CD14-positive monocyte (primary cell): ENCODE measurements around the gene AHI1. TPM values are rescaled to one million over a fixed set of nuclear protein-coding genes. Genes with fewer than 3 reads are reported as not detected.

ENCODE experiments used
- DNase-seq, 3 donors: peaks; one replicate each; pipeline ENCODE4 v3.0.0-alpha.2; 2011 to 2022
- H2AFZ ChIP-seq: 2 replicates; pipeline ENCODE4 v1.6.0; 2012; ENCODE audit warnings: mild to moderate bottlenecking, low read depth, low read length, inconsistent platforms; ENCODE audit not compliant: insufficient read depth, poor library complexity, severe bottlenecking
- H3K27ac ChIP-seq, 2 donors: 1 replicate in 1 of 2; 2 replicates in 1 of 2; pipeline ENCODE4 v1.5.1; 2012 to 2013; ENCODE audit warnings: low read length in 2 of 2, control low read depth in 1 of 2, inconsistent platforms in 1 of 2, low read depth in 1 of 2, mild to moderate bottlenecking in 1 of 2
- H3K27me3 ChIP-seq, 2 donors: one replicate each; pipeline versions ENCODE4 v1.6.0 to v1.6.1; 2011 to 2013; ENCODE audit warnings: low read length in 2 of 2; ENCODE audit not compliant: control insufficient read depth in 2 of 2, insufficient read depth in 2 of 2
- H3K36me3 ChIP-seq, 2 donors: replicated peaks in 1 of 2; 1 replicate in 1 of 2; 2 replicates in 1 of 2; pipeline versions ENCODE4 v1.5.1 to v1.6.1; 2012 to 2013; ENCODE audit warnings: low read length in 2 of 2, control low read depth in 1 of 2, inconsistent platforms in 1 of 2, mild to moderate bottlenecking in 1 of 2; ENCODE audit not compliant: insufficient read depth in 2 of 2, control insufficient read depth in 1 of 2
- H3K4me1 ChIP-seq, 2 donors: 1 replicate in 1 of 2; 2 replicates in 1 of 2; pipeline versions ENCODE4 v1.5.1 to v1.6.1; 2012 to 2013; ENCODE audit warnings: low read length in 2 of 2, control low read depth in 1 of 2, inconsistent platforms in 1 of 2, mild to moderate bottlenecking in 1 of 2, moderate library complexity in 1 of 2; ENCODE audit not compliant: insufficient read depth in 2 of 2, control insufficient read depth in 1 of 2
- H3K4me2 ChIP-seq: replicated peaks from 2 replicates; pipeline ENCODE3; 2012; ENCODE audit warnings: low read length, moderate library complexity, mild to moderate bottlenecking; ENCODE audit not compliant: poor library complexity, severe bottlenecking; ENCODE audit errors: extremely low read depth
- H3K4me3 ChIP-seq, 3 experiments: fragments of 200-600 bp in 1 of 3; sonication (generic) in 1 of 3; replicated peaks in 1 of 3; 1 replicate in 2 of 3; 2 replicates in 1 of 3; pipeline ENCODE4 v1.5.1; 2011 to 2013; ENCODE audit warnings: low read length in 3 of 3, mild to moderate bottlenecking in 3 of 3, control low read depth in 2 of 3, low read depth in 2 of 3, inconsistent platforms in 1 of 3, moderate library complexity in 1 of 3
- H3K79me2 ChIP-seq: 2 replicates; pipeline ENCODE4 v1.6.0; 2012; ENCODE audit warnings: mild to moderate bottlenecking, control low read depth, inconsistent platforms, low read length, moderate library complexity; ENCODE audit not compliant: insufficient read depth
- H3K9ac ChIP-seq: 2 replicates; pipeline ENCODE4 v1.6.0; 2017; ENCODE audit warnings: low read length, mild to moderate bottlenecking; ENCODE audit not compliant: insufficient read depth, poor library complexity, severe bottlenecking
- H3K9me3 ChIP-seq, 2 donors: replicated peaks in 1 of 2; 1 replicate in 1 of 2; 2 replicates in 1 of 2; pipeline versions ENCODE4 v1.5.1 to v1.6.1; 2012 to 2013; ENCODE audit warnings: low read length in 2 of 2, control low read depth in 1 of 2; ENCODE audit not compliant: control insufficient read depth in 1 of 2, insufficient read depth in 1 of 2
- H4K20me1 ChIP-seq: 2 replicates; pipeline ENCODE4 v1.6.0; 2012; ENCODE audit warnings: mild to moderate bottlenecking, low read length, control low read depth, moderate library complexity; ENCODE audit not compliant: insufficient read depth
- H3K27ac Mint-ChIP-seq, 7 donors: one replicate each; pipeline ENCODE4 v1.8.0; 2020; ENCODE audit warnings: mild to moderate bottlenecking in 7 of 7, mixed read lengths in 7 of 7, moderate library complexity in 6 of 7, inconsistent platforms in 2 of 7
- H3K27me3 Mint-ChIP-seq, 3 donors: one replicate each; pipeline ENCODE4 v1.8.0; 2021 to 2022; ENCODE audit warnings: low read depth in 3 of 3, mild to moderate bottlenecking in 3 of 3, mixed read lengths in 3 of 3, moderate library complexity in 3 of 3, inconsistent platforms in 1 of 3
- H3K36me3 Mint-ChIP-seq, 2 donors: one replicate each; pipeline ENCODE4 v1.8.0; 2020; ENCODE audit warnings: mixed read lengths in 2 of 2, inconsistent platforms in 1 of 2, mild to moderate bottlenecking in 1 of 2
- H3K4me1 Mint-ChIP-seq: one replicate; pipeline ENCODE4 v1.8.0; 2020; ENCODE audit warnings: mild to moderate bottlenecking, mixed read lengths
- H3K4me3 Mint-ChIP-seq, 2 donors: one replicate each; pipeline ENCODE4 v1.8.0; 2020; ENCODE audit warnings: mild to moderate bottlenecking in 2 of 2, mixed read lengths in 2 of 2, moderate library complexity in 1 of 2
- H3K9me3 Mint-ChIP-seq, 7 donors: one replicate each; pipeline ENCODE4 v1.8.0; 2020 to 2022; ENCODE audit warnings: mixed read lengths in 7 of 7, mild to moderate bottlenecking in 6 of 7, moderate library complexity in 6 of 7, inconsistent platforms in 2 of 7
- CTCF ChIP-seq: fragments of 200-600 bp; IDR thresholded peaks from one replicate; pipeline ENCODE4 v1.8.0; 2022; ENCODE audit warnings: antibody characterized with exemption, mild to moderate bottlenecking
- WGBS: methylation state at CpG from one replicate; pipeline ENCODE4 v1.1.5; 2013; ENCODE audit warnings: missing lambda C conversion rate; ENCODE audit not compliant: insufficient coverage; 5-methylcytosine and 5-hydroxymethylcytosine counted together
- intact Hi-C, 2 donors: fragments of 100-400 bp; cut with micrococcal nuclease; formaldehyde crosslinking; loops; one replicate each; pipeline versions ENCODE4 v1.15.0 to v1.15.1; 2023
- polyA plus RNA-seq, 3 donors: library from polyadenylated mRNA; depleted of rRNA in 1 of 3; unstranded in 2 of 3; stranded (reverse) in 1 of 3; fragments of 300-500 nt in 2 of 3; fragments of >200 nt in 1 of 3; fragmentation: Illumina TruSeq in 2 of 3; gene quantifications; 1 replicate in 2 of 3; 2 replicates in 1 of 3; pipeline ENCODE4 v1.2.3, GENCODE V29; 2012 to 2021

AHI1 gene
- polyA plus RNA-seq, 3 donors: 0.91 to 2.8 (median 1.4) TPM

GRCh38 chr6:135465307-135465706, 32.2 kb downstream of the AHI1 start:
- no peak for DNase-seq
- H3K36me3 Mint-ChIP-seq: peaks cover 2 to 12% of the 10 kb centered on the region in 2 donors
- Histone ChIP-seq H3K4me3 (no peak overlapping the region), H3K36me3 (peaks cover 0 to 4% of the 10 kb centered on the region in 2 donors), H3K4me1 (no peaks in the 10 kb centered on the region), H3K4me2 (no peak overlapping the region), H3K27me3 (no peaks in the 10 kb centered on the region), H3K27ac (no peak overlapping the region), H3K79me2 (no peaks in the 10 kb centered on the region), H4K20me1 (no peaks in the 10 kb centered on the region), H3K9me3 (no peaks in the 10 kb centered on the region), H3K9ac (no peak overlapping the region), H2AFZ (no peak overlapping the region)
- no peaks in the 10 kb centered on the region for H3K27me3 Mint-ChIP-seq
- no peak overlapping the region for H3K27ac Mint-ChIP-seq
- TF ChIP-seq CTCF: no peak
- peaks cover 0 to 2% (median 0%) of the 10 kb centered on the region in 7 donors for H3K9me3 Mint-ChIP-seq
- peaks cover 3% of the 10 kb centered on the region for H3K4me1 Mint-ChIP-seq
- WGBS: no CpG with 5 or more reads among the region's 1 CpG
- intact Hi-C loops: no loop called here
- no peak overlapping the region for H3K4me3 Mint-ChIP-seq

DNA sequence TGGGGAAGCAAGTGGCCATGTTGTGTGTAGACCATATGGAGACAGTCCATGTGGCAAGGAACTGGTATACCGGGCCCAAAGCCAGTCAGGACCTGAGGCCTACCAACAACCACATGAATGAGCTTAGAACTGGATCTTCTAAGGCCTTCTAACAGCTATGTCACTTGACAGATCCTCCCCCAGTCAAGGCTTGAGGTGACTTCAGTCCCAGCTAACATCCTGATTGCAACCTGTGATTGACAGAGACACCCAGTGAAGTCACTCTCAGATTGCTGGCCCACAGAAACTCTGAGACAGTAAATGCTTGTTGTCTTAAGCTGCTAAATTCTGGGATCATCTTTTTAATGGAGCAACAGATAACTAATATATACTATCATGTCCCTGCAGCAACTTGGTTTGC, 32.9 kb downstream of the AHI1 start:
- Mint-ChIP-seq H3K36me3 (peaks cover 2 to 9% of the 10 kb centered on the region in 2 donors), H3K27ac (no peak overlapping the region), H3K4me3 (no peak overlapping the region), H3K9me3 (peaks cover 0 to 1% (median 0%) of the 10 kb centered on the region in 7 donors), H3K4me1 (peaks cover 3% of the 10 kb centered on the region), H3K27me3 (no peaks in the 10 kb centered on the region)
- DNase-seq: no peak
- Histone ChIP-seq H2AFZ (no peak overlapping the region), H3K27ac (no peak overlapping the region), H3K36me3 (peaks cover 0 to 4% of the 10 kb centered on the region in 2 donors), H3K9ac (no peak overlapping the region), H4K20me1 (no peaks in the 10 kb centered on the region), H3K9me3 (no peaks in the 10 kb centered on the region), H3K4me2 (no peak overlapping the region), H3K4me1 (no peaks in the 10 kb centered on the region), H3K79me2 (no peaks in the 10 kb centered on the region), H3K27me3 (no peaks in the 10 kb centered on the region), H3K4me3 (no peak overlapping the region)
- WGBS: 100% methylated on average over 1 of the region's 1 CpG
- intact Hi-C loops: no loop called here
- TF ChIP-seq CTCF: no peak
